SK-N-SH treated with all-trans-retinoic acid at 6 μM for 48 hours (cell line): ENCODE measurements around the gene COL24A1.
"Not testable (repeated sequence)": the region's sequence is repeated elsewhere in the genome, so short reads cannot be mapped to it uniquely, and the experiment has no call there.

ENCODE experiments used
- ATAC-seq: fragments of 200-7000 bp; cut with Tn5 transposase; 3 replicates; pipeline ENCODE4 v1.9.1; 2020; ENCODE audit warnings: mild to moderate bottlenecking, moderate library complexity
- ARNTL ChIP-seq: fragments of 450-650 bp; formaldehyde crosslinking; IDR thresholded peaks from 2 replicates; pipeline ENCODE4 v1.5.0; 2020; ENCODE audit warnings: low read depth, mild to moderate bottlenecking, moderate library complexity, borderline replicate concordance
- BACH2 ChIP-seq: fragments of 250-450 bp; sonication (Bioruptor Pico); IDR thresholded peaks from 2 replicates; pipeline ENCODE4 v1.9.0; 2021; ENCODE audit warnings: mild to moderate bottlenecking, borderline replicate concordance
- CREB5 ChIP-seq: fragments of 250-450 bp; sonication (Bioruptor Pico); IDR thresholded peaks from 2 replicates; pipeline ENCODE4 v1.5.1; 2020; ENCODE audit warnings: low read depth, mild to moderate bottlenecking, moderate library complexity
- CSDC2 ChIP-seq: fragments of 250-450 bp; sonication (Bioruptor Pico); IDR thresholded peaks from 2 replicates; pipeline ENCODE4 v1.5.0; 2020; ENCODE audit warnings: mild to moderate bottlenecking, moderate library complexity
- CSRNP3 ChIP-seq: fragments of 250-450 bp; sonication (Bioruptor Pico); IDR thresholded peaks from 2 replicates; pipeline ENCODE4 v1.5.1; 2021; ENCODE audit warnings: mild to moderate bottlenecking, moderate library complexity
- ESRRG ChIP-seq: fragments of 250-450 bp; sonication (Bioruptor Pico); IDR thresholded peaks from 2 replicates; pipeline ENCODE4 v1.6.1; 2021; ENCODE audit warnings: mild to moderate bottlenecking
- ISL1 ChIP-seq: fragments of 250-450 bp; sonication (Bioruptor Pico); IDR thresholded peaks from 2 replicates; pipeline ENCODE4 v2.1.2; 2022; ENCODE audit warnings: mild to moderate bottlenecking, moderate library complexity
- OSR1 ChIP-seq: fragments of 250-450 bp; sonication (Bioruptor Pico); IDR thresholded peaks from 2 replicates; pipeline ENCODE4 v1.8.0; 2022; ENCODE audit warnings: moderate library complexity, mild to moderate bottlenecking, inconsistent platforms
- PATZ1 ChIP-seq: fragments of 250-450 bp; sonication (Bioruptor Pico); IDR thresholded peaks from 2 replicates; pipeline ENCODE4 v1.8.0; 2020; ENCODE audit warnings: mild to moderate bottlenecking, moderate library complexity, borderline replicate concordance
- POU6F1 ChIP-seq: fragments of 250-450 bp; sonication (Bioruptor Pico); IDR thresholded peaks from 2 replicates; pipeline ENCODE4 v1.8.0; 2021; ENCODE audit warnings: low read depth, mild to moderate bottlenecking, moderate library complexity, borderline replicate concordance
- RARB ChIP-seq: fragments of 250-450 bp; sonication (Bioruptor Pico); IDR thresholded peaks from 2 replicates; pipeline ENCODE4 v1.8.0; 2021; ENCODE audit warnings: mild to moderate bottlenecking, moderate library complexity
- SNAI2 ChIP-seq: fragments of 250-450 bp; sonication (Bioruptor Pico); IDR thresholded peaks from 2 replicates; pipeline ENCODE4 v1.5.0; 2020; ENCODE audit warnings: mild to moderate bottlenecking, moderate library complexity
- TOX ChIP-seq: fragments of 250-450 bp; sonication (Bioruptor Pico); IDR thresholded peaks from 2 replicates; pipeline ENCODE4 v1.8.0; 2021; ENCODE audit warnings: mild to moderate bottlenecking, moderate library complexity, borderline replicate concordance
- TSHZ2 ChIP-seq: fragments of 250-450 bp; sonication (Bioruptor Pico); IDR thresholded peaks from 2 replicates; pipeline ENCODE4 v1.5.0; 2020; ENCODE audit warnings: mild to moderate bottlenecking, moderate library complexity
- ZC3H10 ChIP-seq: fragments of 250-450 bp; sonication (Bioruptor Pico); IDR thresholded peaks from 2 replicates; pipeline ENCODE4 v1.5.1; 2021; ENCODE audit warnings: mild to moderate bottlenecking, moderate library complexity
- ZFP3 ChIP-seq: fragments of 250-450 bp; sonication (Bioruptor Pico); IDR thresholded peaks from 2 replicates; pipeline ENCODE4 v1.5.0; 2020; ENCODE audit warnings: mild to moderate bottlenecking, moderate library complexity
- ZFP30 ChIP-seq: fragments of 450-650 bp; formaldehyde crosslinking; IDR thresholded peaks from 2 replicates; pipeline ENCODE4 v1.5.0; 2022; ENCODE audit warnings: mild to moderate bottlenecking, moderate library complexity
- ZNF565 ChIP-seq: fragments of 450-650 bp; formaldehyde crosslinking; conservative IDR thresholded peaks from 2 replicates; pipeline ENCODE4 v1.5.0; 2020; ENCODE audit warnings: low read depth, mild to moderate bottlenecking, moderate library complexity
- ZNF70 ChIP-seq: fragments of 450-650 bp; formaldehyde crosslinking; IDR thresholded peaks from 2 replicates; pipeline ENCODE4 v1.5.0; 2020; ENCODE audit warnings: mild to moderate bottlenecking, moderate library complexity
- ZNF8 ChIP-seq: fragments of 450-650 bp; formaldehyde crosslinking; IDR thresholded peaks from 2 replicates; pipeline ENCODE4 v1.5.0; 2020; ENCODE audit warnings: mild to moderate bottlenecking, moderate library complexity

Gene COL24A1

GRCh38 chr1:85801520-85801919, 355.1 kb downstream of the COL24A1 start:
- no peak for TF ChIP-seq ZNF8 (CRISPR knock-in tag)
- no peak for TF ChIP-seq ARNTL (CRISPR knock-in tag)
- TF ChIP-seq BACH2: no peak
- TF ChIP-seq CREB5 (CRISPR knock-in tag): no peak
- no peak for TF ChIP-seq TSHZ2 (CRISPR knock-in tag)
- TF ChIP-seq SNAI2: no peak
- no peak for TF ChIP-seq CSDC2 (CRISPR knock-in tag)
- TF ChIP-seq ZNF70: no peak
- TF ChIP-seq RARB: no peak
- no peak for ATAC-seq

GRCh38 chr1:85799737-85800136, 356.8 kb downstream of the COL24A1 start:
- TF ChIP-seq ZNF70 (no peak), CSRNP3 (CRISPR knock-in tag) (no peak), BACH2 (no peak), TSHZ2 (CRISPR knock-in tag) (no peak), ESRRG (CRISPR knock-in tag) (no peak), ARNTL (CRISPR knock-in tag) (no peak)
- no peak for ATAC-seq

GRCh38 chr1:85798419-85798818, 358.2 kb downstream of the COL24A1 start:
- TF ChIP-seq ISL1 (no peak), POU6F1 (CRISPR knock-in tag) (no peak), ZFP30 (no peak)
- ATAC-seq: no peak

- ATAC-seq: not testable (repeated sequence)
Measured at GRCh38 chr1:85777021-85777420, 379.6 kb downstream of the COL24A1 start.

GRCh38 chr1:85762804-85763203, 393.8 kb downstream of the COL24A1 start:
- ATAC-seq: no peak
- TF ChIP-seq ISL1 (no peak), ZFP30 (no peak), ZNF70 (no peak), TOX (CRISPR knock-in tag) (no peak), BACH2 (no peak), ESRRG (CRISPR knock-in tag) (no peak), ZNF8 (CRISPR knock-in tag) (no peak), ZC3H10 (no peak), OSR1 (CRISPR knock-in tag) (no peak), CREB5 (CRISPR knock-in tag) (no peak), PATZ1 (no peak), ARNTL (CRISPR knock-in tag) (no peak), ZNF565 (CRISPR knock-in tag) (no peak), ZFP3 (CRISPR knock-in tag) (no peak)
